Cerebellar nuclear complex (tissue), 1 donor: ENCODE measurements around the gene MED12L.

Source experiments
- DNase-seq, 2 experiments: peaks; one replicate each; lab custom pipeline; 2025; lab: John Stamatoyannopoulos, UW

Gene MED12L

GRCh38 chr3:151419806-151420205 lies 334.3 kb downstream of the MED12L start:
- DNase-seq = no peak

DNA sequence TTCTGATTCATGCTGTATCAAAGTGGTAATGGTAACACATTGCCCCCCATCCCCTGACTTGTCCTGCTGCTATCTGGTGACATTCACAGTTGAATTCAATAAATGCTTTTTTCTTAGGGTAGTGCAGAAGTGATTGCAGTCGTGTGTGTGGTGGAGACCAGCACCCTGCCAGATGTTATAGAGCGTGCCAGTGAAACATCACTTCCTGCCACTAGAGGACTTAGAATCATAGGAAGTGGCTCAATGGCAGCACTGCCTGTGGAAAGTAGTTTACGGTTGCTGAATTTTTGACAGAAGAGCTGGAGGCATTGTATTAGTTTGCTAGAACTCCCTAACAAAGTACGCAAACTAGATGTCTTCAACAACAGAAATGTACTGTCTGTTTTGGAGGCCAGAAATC lies 336.5 kb downstream of the MED12L start:
- DNase-seq = no peak

- no peak for DNase-seq
Measured at GRCh38 chr3:151423091-151423490, 337.6 kb downstream of the MED12L start.

DNA sequence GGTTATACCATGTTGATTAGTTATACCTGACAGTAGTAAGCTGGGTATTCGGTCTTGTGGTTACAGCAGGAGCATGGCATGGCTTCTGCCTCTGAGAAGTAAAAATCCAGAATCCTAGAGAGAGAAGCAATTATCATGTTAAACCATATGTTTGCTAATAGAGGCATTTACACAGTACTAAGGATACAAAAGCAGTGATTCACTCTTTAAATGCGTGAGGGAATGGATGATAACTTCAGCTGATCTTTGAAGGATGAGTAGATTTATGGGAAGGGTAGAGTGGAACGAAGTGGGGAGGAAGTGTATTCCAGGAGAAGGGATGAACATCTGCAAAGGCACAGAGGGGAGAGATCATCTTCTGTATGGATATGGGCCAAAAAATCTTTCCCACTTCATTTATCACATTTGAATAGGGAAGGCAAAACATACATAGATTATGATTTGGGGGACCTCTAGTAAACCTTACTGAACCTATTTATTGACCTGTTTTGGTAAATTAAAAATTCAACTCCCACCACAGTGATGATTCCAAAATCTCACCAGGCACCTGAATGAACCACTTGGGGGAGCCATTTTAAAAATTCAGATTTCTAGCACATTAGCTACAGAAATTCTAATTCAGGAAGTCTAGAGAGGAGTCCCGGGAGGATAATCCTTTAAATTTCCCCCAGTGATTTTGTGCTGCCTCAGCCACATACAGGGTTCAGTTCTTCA lies 340.3 kb downstream of the MED12L start:
- no peak for DNase-seq

DNA sequence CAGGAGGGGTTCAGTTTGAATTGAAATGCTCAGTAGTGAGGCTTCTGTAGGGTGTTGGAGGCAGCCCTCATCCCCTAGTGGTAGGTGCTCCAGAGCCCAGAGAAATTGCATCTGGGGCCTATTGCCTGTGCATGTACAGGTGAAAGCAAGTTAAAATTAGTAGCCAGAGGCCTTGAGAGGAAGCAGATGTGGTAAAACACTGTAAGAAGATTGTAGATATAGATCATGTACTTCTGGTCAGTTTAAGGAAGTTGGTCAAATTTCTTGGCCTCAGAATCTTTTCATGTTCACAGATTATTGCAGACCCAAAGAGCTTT lies 340.8 kb downstream of the MED12L start:
- no peak for DNase-seq

DNA sequence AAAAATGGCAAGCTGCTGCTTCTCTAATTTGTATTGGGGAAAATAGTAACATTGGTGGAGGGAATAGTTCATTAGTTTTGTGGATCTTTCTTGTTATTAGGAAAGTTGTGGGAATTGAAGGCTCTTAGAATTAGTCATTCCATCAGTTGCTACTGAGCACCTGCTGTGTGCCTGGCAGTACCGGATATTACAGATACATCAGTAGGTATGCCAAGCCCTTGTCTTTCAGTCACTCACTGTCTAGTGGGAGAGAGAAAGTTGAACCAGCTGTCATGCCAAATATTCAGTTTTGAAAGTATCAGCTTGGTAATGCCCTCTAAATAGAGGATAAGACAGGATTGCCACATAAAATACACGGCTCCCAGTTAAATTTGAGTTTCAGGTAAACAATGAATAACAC lies 342.9 kb downstream of the MED12L start:
- no peak for DNase-seq

- DNase-seq = no peak
Measured at GRCh38 chr3:151430821-151431484, 345.5 kb downstream of the MED12L start.

DNA sequence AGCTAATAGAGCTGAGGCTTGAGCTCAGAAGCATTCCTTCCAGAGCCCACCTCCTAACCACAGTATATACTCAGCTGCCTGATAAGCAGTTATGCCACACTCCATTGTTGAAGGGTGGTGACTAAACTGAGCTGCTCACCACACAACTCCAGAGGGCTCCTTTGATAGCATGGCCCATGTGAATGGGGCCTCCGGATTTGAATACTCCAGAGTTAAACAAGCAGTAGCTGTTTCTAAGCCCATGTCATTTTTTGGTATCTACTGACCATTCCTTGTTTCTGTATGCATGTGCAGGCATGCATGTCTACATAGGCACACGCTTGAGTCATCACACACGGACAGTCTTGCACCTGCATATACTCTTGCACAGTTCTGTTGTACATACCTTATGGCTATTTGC lies 346.5 kb downstream of the MED12L start:
- DNase-seq = no peak

DNA sequence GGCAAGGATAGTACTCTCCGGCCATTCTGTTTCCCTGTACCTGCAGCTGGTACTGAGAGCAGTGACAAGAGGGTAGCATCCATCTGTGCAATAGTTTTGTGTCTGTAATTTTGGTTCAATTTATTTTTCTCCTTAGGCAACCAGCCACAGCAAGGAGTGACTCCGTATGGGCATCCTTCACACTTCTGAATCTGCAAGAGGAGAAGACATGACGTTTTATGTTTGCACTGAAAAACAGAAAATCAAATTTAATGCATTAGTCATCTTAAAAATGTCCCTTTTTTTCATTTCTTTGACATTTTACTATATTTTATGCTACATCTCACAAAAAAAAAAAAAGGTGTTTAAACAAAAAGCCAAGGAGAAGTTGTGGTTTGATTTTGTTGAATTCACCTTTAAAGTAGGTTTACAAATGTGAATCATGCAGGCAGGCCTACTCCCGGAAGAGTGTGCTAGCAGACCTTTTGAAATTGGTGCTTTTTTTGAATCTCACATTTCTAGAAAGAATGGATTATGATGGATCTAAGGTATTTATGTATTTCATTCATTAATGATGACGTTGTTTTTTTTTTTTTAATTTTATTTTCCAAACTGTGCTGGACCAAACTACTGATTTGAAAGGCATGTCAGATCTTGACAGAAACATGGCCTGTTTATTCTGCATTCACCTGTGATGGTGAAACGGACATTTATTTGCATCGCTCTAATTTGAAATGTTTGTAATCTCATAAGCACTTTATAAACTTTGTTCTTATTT lies 347.3 kb downstream of the MED12L start:
- no peak for DNase-seq

- no peak for DNase-seq
Measured at GRCh38 chr3:151434151-151434890, 348.9 kb downstream of the MED12L start.

GRCh38 chr3:151436675-151437446 lies 351.4 kb downstream of the MED12L start:
- no peak for DNase-seq

- no peak for DNase-seq
Measured at GRCh38 chr3:151437906-151438305, 352.4 kb downstream of the MED12L start.

- no peak for DNase-seq
Measured at GRCh38 chr3:151439652-151440125, 354.2 kb downstream of the MED12L start.

- no peak for DNase-seq
Measured at GRCh38 chr3:151440940-151441339, 355.5 kb downstream of the MED12L start.

DNA sequence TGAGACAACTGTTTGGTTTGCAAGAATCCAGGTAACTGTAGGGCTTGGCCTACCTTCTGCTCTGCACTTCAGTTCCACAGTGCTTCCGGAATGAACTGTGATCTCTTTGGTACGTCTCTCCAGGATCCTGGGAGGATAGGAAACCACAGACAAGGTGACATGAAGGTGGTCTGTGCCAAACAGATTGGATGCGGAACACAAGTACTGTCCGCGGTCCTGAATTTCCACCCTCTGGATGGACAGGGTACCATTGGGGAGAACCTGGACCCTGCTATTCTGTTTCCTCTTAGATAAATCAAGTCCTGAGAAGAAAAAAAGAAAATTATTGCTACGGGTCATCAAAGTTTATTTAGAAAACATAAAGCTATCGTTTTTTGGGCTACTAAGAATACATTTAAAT lies 358.1 kb downstream of the MED12L start:
- no peak for DNase-seq

GRCh38 chr3:151445273-151446001 lies 360.0 kb downstream of the MED12L start:
- no peak for DNase-seq

DNA sequence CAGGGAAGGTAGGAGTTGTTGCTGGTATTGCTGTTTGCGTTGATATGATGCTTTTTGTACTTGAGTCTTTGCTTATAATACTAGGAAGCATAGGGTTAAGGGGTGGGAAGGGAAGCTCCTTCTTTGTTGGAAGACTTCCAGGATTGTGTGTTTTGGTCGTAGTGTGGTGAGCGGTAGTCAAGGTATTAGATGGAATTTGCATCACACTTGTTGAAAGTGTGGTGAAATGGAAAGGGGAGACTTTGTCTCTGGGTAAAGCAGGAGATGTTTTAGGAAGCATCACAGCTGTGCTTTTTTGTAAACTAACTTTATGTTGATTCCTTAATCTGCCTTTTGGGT lies 360.5 kb downstream of the MED12L start:
- DNase-seq = no peak

DNA sequence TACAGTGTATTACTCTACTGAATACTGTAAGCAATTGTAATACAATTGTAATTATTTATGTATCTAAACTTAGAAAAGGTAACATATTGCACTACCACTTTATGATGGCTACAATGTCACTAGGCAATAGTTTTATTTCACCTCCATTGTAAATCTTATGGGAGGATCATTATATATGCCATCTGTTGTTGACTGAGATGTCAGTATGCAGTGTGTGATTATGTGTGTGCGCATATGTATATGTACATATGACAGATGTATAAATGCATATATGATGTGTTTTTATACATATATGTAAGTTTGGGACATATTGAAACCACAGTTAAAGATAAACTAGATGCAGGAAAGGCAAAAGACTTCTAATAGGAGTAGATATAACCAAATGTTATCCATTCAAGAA lies 366.9 kb downstream of the MED12L start:
- no peak for DNase-seq

- no peak for DNase-seq
Measured at GRCh38 chr3:151452841-151453240, 367.4 kb downstream of the MED12L start.

DNA sequence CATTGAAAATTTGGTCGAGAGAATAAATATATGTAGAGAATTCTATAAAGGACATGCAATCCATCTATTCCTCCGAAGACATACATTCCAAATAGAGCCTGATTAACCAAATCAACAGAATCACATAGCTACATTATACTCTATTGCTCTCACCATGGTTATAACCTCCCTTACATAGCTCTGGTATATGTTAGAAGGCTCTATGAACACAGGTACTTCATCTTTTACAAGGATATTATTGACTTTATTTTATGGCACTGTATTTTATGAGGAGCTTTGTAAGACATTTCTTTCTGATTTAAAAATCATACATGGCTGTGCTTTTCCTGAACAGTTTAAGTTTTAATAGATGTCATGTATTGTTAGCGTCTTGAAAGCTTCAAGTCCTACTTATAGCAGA lies 370.6 kb downstream of the MED12L start:
- no peak for DNase-seq

DNA sequence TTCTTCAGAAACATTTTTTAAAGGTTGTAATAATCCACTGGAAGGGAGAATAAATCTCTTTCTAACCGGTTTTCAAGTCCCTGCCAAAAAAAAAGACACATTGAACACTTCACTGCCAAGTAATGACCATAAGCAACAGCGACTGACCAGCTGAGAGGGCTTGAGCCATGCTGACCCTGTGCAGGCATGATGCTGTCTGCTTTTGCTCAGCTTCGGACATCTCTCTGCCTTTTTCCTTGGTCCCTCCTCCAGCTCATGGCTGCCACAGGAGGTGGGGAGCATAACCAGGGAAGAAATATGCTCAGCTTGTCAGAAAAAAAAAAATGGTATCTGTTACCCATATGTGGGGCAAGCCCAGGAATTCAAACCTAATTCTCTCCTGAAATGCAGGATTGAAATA lies 373.9 kb downstream of the MED12L start:
- DNase-seq = no peak
